ENCODE results near the gene PDIA2.

PDIA2 gene

DNA sequence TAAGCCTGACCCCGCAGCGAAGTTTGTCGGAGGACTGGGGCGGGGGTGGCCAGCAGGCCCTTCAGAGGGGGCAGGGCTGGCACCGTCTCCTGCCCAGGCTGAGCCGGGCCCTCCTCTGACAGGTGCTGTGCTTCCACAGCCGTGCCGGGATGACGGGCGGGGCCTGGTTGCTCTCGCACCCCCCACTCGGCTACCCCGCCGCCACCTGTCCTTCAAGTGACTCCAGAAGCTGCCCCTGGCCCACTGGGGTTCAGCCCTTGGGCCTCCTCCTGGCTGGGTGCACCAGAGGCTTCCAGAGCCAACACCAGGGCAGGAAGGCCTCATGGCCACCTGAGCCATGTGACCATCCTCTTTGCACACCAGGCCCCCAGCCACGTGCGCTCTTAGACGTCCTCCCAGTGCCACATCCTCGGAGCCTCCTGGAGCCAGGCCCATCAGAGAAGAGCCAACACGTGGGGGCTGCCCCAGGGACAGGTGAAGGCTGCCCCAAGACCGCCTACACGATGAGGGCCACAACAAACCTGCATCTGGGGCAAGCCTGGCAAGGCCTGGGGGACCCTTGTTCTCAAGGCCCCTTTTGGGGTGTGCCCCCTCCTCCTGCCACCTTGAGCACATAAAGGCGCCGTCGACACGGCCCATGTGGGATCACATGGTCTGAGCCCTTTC is 7.2 kb downstream of the PDIA2 start:
- no peak for TF ChIP-seq ZFX (IDR thresholded peaks at IDR 0.05)
- TF ChIP-seq, protein P1, sequence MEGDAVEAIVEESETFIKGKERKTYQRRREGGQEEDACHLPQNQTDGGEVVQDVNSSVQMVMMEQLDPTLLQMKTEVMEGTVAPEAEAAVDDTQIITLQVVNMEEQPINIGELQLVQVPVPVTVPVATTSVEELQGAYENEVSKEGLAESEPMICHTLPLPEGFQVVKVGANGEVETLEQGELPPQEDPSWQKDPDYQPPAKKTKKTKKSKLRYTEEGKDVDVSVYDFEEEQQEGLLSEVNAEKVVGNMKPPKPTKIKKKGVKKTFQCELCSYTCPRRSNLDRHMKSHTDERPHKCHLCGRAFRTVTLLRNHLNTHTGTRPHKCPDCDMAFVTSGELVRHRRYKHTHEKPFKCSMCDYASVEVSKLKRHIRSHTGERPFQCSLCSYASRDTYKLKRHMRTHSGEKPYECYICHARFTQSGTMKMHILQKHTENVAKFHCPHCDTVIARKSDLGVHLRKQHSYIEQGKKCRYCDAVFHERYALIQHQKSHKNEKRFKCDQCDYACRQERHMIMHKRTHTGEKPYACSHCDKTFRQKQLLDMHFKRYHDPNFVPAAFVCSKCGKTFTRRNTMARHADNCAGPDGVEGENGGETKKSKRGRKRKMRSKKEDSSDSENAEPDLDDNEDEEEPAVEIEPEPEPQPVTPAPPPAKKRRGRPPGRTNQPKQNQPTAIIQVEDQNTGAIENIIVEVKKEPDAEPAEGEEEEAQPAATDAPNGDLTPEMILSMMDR (conservative IDR thresholded peaks at IDR 0.05): no peak
- no peak overlapping the region for H3K27ac ChIP-seq

DNA sequence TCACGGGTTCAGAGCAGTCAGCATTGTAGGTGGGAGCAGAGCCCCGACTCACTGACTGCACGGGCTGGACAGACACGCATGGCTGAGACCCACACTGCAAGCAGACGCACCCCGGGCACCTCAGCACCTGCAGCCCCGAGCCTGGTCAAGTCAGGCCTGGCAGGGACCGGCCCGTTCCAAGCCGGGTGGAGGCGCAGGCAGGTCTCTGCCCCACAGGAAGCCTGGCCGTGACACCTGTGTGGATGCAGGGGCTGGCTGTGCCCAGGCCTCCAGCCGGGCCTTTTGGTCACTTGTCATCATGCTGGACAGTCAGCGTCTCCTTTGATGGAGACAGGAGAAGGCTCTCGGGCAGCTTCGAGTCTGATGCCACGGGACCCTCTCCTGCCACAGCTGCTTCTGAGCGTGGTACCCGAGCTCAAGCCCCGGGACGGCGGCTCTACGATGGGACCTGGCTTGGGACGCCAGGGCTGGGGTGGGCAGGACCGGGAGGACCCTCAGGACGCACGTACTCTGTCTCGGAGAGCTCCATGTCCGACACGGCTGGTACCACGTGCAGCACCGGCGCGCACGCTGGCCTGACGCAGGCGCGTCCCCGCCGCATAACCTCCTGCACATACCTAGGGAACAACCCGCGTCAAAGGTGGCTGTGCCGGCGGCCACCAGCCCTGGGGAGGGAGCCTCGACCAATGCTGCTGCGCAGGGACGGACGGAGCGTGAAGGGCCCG is 7.9 kb downstream of the PDIA2 start:
- TF ChIP-seq, protein P1 (conservative IDR thresholded peaks at IDR 0.05): no peak
- no peak for TF ChIP-seq ZFX (IDR thresholded peaks at IDR 0.05)
- no peak overlapping the region for H3K27ac ChIP-seq

DNA sequence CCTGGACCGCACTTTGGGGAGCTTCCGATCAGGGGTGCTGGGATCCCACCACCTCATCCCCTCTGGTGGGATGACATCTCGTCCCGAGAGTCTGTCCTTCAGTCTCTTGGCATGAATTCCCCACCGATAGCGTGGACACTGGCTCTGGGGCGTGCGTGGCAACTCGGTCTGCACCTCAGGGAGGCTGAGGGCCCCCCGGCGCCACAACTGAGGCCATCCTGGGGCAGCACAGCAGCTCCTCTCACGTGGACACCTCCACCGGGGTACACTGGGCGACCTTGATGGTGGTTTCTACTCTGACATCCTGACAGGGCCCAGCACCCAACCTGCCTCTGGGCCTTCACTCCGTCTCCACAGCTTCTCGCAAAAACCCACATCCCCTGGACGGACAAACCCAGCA is 8.6 kb downstream of the PDIA2 start:
- no peak for TF ChIP-seq ZFX (IDR thresholded peaks at IDR 0.05)
- TF ChIP-seq, protein P1 (conservative IDR thresholded peaks at IDR 0.05): no peak
- no peak overlapping the region for H3K27ac ChIP-seq

DNA sequence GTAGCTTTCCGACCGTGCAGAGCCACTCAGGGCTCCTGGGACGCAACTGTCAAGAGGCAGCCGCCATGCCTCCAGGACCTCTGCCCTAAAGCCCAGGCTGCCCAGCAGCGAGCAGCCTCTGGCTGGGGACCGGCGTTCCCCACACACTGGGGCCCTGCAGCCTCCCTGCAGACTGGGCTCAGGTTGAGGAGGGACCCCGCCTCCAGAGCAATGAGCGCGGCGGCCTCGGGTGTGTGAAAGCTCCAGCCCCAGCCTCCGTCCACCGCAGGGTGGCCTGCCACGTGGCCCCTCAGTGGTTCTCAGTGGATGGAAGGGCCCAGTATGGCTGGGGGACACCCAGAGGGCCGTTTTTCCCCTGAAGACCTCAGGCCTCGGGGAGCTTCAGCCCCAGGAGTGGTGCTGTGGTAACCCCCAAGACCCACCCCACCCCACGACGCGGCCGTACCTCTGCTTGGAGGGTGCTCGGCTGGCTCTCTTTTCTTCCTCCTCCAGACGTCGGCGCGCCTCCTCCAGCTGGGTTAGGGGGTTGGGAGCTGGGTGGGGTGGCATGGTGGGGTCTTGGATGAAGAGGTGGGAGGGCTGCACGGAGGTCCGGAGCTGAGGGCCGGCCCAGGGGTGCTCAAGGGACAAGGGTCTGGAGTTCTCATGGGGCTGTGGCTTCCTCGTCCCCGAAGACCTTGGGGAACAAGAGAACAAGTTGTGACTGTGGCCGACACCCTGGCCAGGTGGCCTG is 10.2 kb downstream of the PDIA2 start:
- no peak overlapping the region for H3K27ac ChIP-seq
- TF ChIP-seq ZFX (IDR thresholded peaks at IDR 0.05): no peak
- TF ChIP-seq, protein P1 (conservative IDR thresholded peaks at IDR 0.05): no peak

DNA sequence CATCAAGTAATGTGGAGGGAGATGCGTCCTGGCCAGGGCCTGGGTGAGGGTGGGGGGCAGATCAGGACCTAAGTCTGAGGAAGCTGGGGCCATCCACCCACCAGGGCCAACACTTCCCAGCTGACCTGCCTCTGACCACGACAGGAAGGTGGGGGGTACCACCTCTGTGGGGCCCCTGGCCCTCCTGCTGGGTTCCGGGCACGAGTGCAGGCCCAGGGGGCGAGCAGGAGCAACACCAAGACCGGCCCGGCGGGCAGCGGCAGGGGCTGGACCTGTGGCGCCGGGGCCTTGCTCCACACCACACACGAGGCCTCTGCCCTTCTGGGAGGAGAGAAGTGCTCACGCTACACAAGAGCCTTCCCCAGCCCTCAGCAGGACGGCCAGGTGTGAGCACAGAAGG is 13.3 kb downstream of the PDIA2 start:
- TF ChIP-seq, protein P1 (conservative IDR thresholded peaks at IDR 0.05): no peak
- no peak for TF ChIP-seq ZFX (IDR thresholded peaks at IDR 0.05)

DNA sequence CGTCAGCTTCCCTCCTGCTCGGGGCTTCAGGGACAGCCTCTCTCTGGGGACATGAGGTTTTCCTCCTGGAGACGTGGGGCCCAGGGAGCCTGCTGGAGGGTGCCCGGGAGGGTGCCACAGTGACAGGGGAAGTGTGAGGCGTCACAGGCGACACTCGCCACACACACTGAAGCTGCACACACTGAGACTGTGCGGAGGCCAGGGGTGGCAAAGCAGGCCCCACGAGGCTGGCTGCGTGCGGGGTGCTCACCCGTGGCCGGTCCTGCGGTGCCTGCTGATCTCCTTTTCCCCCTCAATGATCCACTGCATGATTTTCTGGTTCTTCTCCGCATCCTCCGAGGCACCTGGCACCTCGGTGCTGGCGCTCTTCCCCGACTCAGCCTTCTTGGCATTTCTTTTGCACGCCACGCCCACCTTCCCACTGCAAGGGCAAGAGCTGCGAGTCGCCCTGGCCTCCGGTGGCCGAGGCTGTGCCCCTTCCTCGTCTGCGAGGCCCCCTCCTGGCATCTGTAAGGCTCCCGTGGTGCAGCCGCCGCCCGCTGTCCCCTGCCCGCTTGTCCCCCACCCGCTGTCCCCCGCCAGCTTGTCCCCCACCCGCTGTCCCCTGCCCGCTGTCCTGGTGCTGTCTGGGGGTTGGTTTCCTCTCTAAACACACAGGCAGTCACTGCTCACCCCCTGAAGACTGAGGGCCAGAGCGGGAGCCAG is 14.0 kb downstream of the PDIA2 start:
- no peak overlapping the region for H3K27ac ChIP-seq
- TF ChIP-seq, protein P1 (conservative IDR thresholded peaks at IDR 0.05): no peak
- no peak for TF ChIP-seq ZFX (IDR thresholded peaks at IDR 0.05)

More for the DNA sequence above, 13.3 kb downstream of the PDIA2 start:
- no peak overlapping the region for H3K27ac ChIP-seq
